Activated CD4-positive, alpha-beta T cell treated with anti-CD3 and anti-CD28 coated beads, Interleukin-2, amount 10 ng/mL, durations not matched to agents 7 days and 5 days (primary cell): ENCODE results near the gene PLA2G4D. TPM values are rescaled to one million over a fixed set of nuclear protein-coding genes. Genes with fewer than 3 reads are reported as not detected.

Experiments used
- CTCF ChIA-PET: fragments of 350-600 bp; sonication (Branson Sonifier 250); formaldehyde crosslinking; loops from one replicate; lab custom pipeline; 2021; ENCODE audit warnings: antibody characterized with exemption; lab: Charles Lee
- POLR2A ChIA-PET: fragments of 350-600 bp; sonication (Branson Sonifier 250); formaldehyde crosslinking; loops from one replicate; lab custom pipeline; 2021; ENCODE audit warnings: antibody characterized with exemption; lab: Charles Lee
- DNase-seq: peaks from one replicate; pipeline ENCODE4 v3.0.0-alpha.2; 2020
- H3K27ac Mint-ChIP-seq: one replicate; pipeline ENCODE4 v1.8.0; 2021; ENCODE audit warnings: mild to moderate bottlenecking, moderate library complexity, mixed read lengths
- H3K27me3 Mint-ChIP-seq: one replicate; pipeline ENCODE4 v1.8.0; 2021; ENCODE audit warnings: mixed read lengths
- H3K36me3 Mint-ChIP-seq: one replicate; pipeline ENCODE4 v1.8.0; 2021; ENCODE audit warnings: low read depth, mixed read lengths
- H3K4me1 Mint-ChIP-seq: one replicate; pipeline ENCODE4 v1.8.0; 2021; ENCODE audit warnings: mixed read lengths
- H3K4me3 Mint-ChIP-seq: one replicate; pipeline ENCODE4 v1.8.0; 2021; ENCODE audit warnings: mild to moderate bottlenecking, moderate library complexity, mixed read lengths
- H3K9me3 Mint-ChIP-seq: one replicate; pipeline ENCODE4 v1.8.0; 2021; ENCODE audit warnings: mixed read lengths
- total RNA-seq, 2 experiments: library from RNA; stranded (reverse); gene quantifications; one replicate each; pipeline ENCODE4 v1.2.3, GENCODE V29; 2021

Gene PLA2G4D
- total RNA-seq, 2 experiments from 2014 or later, result not detected

- no peaks in the 10 kb centered on the region for H3K9me3 Mint-ChIP-seq
- peaks cover 8% of the 10 kb centered on the region for H3K4me1 Mint-ChIP-seq
- peak overlapping the region; percentile 75 for H3K27ac Mint-ChIP-seq
- ChIA-PET POLR2A (no interaction called here), CTCF (no interaction called here)
- H3K27me3 Mint-ChIP-seq, result peaks cover 2% of the 10 kb centered on the region
- no peak for DNase-seq
- no peak overlapping the region for H3K4me3 Mint-ChIP-seq
- no peaks in the 10 kb centered on the region for H3K36me3 Mint-ChIP-seq
Measured at GRCh38 chr15:42034628-42035434, 59.5 kb downstream of the PLA2G4D start.

DNA sequence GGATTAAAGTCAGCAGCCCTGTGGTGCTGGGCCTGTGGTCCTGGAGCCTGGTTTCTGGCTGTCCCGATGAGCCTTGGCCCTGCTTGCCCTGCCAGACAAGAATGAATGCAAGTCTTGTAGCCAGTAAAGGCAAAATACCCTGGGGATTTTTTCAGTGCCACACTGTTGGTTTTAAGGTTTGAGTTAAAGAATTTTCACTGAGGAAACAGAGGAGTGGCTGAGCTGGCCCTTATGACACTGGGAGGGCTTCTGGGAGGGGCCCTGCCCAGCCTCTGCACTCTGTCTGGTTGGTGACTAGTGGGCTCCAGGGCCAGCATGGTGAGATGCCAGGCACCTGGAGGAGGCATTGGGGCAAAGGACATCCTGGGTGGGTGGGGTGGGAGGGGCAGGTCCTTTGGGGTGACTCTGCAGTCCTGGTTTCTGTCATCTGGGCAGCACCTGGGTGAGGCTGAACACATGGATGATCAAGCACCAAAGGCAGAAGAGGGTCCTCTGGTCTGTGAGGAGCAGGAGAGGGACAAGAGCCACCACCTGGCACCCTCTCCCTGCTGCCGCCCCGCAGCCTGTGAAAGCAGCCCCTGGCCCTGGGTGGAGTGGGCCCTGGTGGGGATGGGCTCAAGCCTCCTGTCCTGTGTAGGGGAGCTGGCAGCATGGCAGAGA, 61.0 kb downstream of the PLA2G4D start:
- no peaks in the 10 kb centered on the region for H3K36me3 Mint-ChIP-seq
- ChIA-PET POLR2A (no interaction called here), CTCF (no interaction called here)
- no peak for DNase-seq
- H3K4me1 Mint-ChIP-seq, result peaks cover 8% of the 10 kb centered on the region
- H3K27me3 Mint-ChIP-seq, result peaks cover 3% of the 10 kb centered on the region
- no peaks in the 10 kb centered on the region for H3K9me3 Mint-ChIP-seq
- no peak overlapping the region for H3K27ac Mint-ChIP-seq
- no peak overlapping the region for H3K4me3 Mint-ChIP-seq

DNA sequence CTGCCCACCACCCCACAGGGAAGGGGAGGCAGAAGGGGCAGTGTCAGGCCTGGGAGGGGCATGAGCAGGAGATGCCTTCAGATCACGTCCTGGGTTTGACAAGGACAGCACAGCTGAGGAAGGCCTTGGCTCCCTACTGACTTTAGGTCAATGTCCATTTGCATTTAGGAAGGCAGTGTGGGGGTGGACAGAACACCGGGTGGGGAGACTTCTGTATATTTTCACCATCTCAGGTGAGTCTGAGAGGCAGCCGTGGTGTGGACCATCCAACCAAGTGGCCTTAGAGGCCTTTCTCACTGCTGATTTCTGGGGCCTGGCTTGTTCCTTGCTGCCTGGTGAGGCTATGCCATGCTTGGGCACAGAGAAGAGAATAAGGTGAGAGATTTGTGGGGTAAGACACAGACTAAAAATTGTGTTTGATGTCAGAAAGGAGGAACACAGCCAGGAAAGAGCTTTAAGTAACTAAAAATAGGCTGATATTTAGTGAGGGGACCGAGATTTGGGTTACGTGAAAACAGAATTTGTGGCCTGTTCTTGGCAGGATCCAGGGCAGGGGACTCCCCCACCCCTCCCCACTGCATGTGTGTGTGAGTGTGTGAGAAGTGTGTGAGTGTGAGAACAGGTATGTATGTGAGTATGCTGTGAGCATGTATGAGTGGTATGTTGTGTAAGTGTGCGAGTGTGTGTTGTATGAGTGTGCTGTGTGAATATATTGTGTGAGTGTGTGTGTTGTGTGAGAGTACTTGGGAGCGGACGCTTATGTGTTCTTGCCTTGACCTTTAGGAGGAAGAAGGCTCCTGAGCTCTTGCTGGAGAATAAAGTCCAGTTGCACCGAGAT, 61.8 kb downstream of the PLA2G4D start:
- ChIA-PET POLR2A (no interaction called here), CTCF (no interaction called here)
- no peak for DNase-seq
- Mint-ChIP-seq H3K27ac (no peak overlapping the region), H3K4me1 (peaks cover 8% of the 10 kb centered on the region), H3K9me3 (no peaks in the 10 kb centered on the region), H3K36me3 (no peaks in the 10 kb centered on the region), H3K27me3 (peaks cover 7% of the 10 kb centered on the region), H3K4me3 (no peak overlapping the region)

DNA sequence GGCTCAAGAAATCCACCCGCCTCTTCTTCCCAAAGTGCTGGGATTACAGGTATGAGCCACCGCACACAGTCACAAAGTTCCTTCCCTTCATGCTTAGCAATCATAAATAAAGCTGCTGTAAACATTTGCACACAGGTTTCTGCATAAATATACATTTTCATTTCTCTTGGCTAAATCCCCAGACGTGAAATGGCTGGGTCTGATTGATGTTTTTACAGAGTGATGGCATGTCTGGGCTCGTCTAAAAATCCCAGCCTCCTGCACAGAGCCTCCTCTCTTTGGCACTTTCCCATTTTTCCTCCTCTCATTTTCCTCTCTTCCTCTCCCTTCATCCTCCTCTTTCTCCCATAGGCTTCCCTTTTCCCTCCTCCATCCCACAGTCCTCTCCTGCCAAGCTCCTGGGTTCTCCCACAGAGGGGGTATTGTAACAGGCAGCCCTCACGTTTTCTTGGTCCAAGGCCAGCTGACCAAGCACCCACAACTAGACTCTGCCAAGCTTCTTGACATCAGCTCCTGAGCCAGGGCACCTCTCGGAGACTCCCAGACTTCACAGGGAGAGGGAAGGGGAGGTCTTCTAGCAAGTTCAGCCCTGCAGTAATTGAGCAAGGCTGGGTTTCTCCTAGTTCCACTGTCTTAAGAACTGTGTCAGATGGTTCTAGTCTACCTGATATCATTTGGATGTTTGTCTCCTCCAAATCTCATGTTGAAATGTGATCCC, 63.0 kb downstream of the PLA2G4D start:
- no peak overlapping the region for H3K4me3 Mint-ChIP-seq
- no peak for DNase-seq
- H3K27me3 Mint-ChIP-seq, result peaks cover 20% of the 10 kb centered on the region
- peaks cover 8% of the 10 kb centered on the region for H3K4me1 Mint-ChIP-seq
- POLR2A ChIA-PET, result no interaction called here
- H3K27ac Mint-ChIP-seq, result no peak overlapping the region
- H3K9me3 Mint-ChIP-seq, result no peaks in the 10 kb centered on the region
- H3K36me3 Mint-ChIP-seq, result no peaks in the 10 kb centered on the region
- CTCF ChIA-PET, result interaction anchor here (2.5 kb wide), 1 partner anchor 33 kb away, joined by 7 read pairs; no protein-coding TSS in a partner anchor

GRCh38 chr15:42027521-42027920, 66.8 kb downstream of the PLA2G4D start:
- no peaks in the 10 kb centered on the region for H3K9me3 Mint-ChIP-seq
- ChIA-PET CTCF (interaction anchor here (1.1 kb wide), 1 partner anchor 19 kb away, joined by 4 read pairs; no protein-coding TSS in a partner anchor), POLR2A (no interaction called here)
- DNase-seq, result no peak
- no peak overlapping the region for H3K4me3 Mint-ChIP-seq
- H3K36me3 Mint-ChIP-seq, result no peaks in the 10 kb centered on the region
- H3K27me3 Mint-ChIP-seq, result peaks cover 23% of the 10 kb centered on the region
- H3K27ac Mint-ChIP-seq, result no peak overlapping the region
- H3K4me1 Mint-ChIP-seq, result no peaks in the 10 kb centered on the region

DNA sequence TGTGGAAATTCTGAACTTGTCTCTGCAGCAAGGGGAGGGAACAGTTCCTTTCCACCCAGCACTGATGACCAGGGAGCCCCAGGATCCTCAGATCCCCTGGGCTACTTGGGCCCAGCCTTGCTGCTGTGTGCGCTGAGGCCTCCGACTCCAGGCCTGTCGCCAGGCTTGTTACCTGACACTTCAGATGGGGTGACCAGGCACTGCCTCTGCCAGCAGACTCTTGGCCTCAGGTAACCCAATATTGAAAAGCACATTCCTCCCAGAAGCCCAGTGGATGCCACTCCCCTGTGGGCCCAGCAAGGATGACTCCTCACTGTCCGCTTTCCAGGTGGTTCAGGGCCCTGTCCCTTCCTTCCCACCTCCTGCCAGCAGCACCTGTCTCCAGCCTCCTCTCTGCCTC, 70.1 kb downstream of the PLA2G4D start:
- ChIA-PET POLR2A (no interaction called here), CTCF (no interaction called here)
- Mint-ChIP-seq H3K4me3 (no peak overlapping the region), H3K36me3 (no peaks in the 10 kb centered on the region), H3K27me3 (peaks cover 22% of the 10 kb centered on the region), H3K9me3 (no peaks in the 10 kb centered on the region), H3K27ac (no peak overlapping the region), H3K4me1 (no peaks in the 10 kb centered on the region)
- no peak for DNase-seq

- ChIA-PET POLR2A (no interaction called here), CTCF (interaction anchor here (1.5 kb wide), 1 partner anchor 32 kb away, joined by 7 read pairs; no protein-coding TSS in a partner anchor)
- no peak overlapping the region for H3K4me3 Mint-ChIP-seq
- no peaks in the 10 kb centered on the region for H3K4me1 Mint-ChIP-seq
- H3K36me3 Mint-ChIP-seq, result no peaks in the 10 kb centered on the region
- H3K27ac Mint-ChIP-seq, result no peak overlapping the region
- no peaks in the 10 kb centered on the region for H3K9me3 Mint-ChIP-seq
- no peak for DNase-seq
- peaks cover 8% of the 10 kb centered on the region for H3K27me3 Mint-ChIP-seq
Measured at GRCh38 chr15:42021593-42021992, 72.8 kb downstream of the PLA2G4D start.

GRCh38 chr15:42020713-42021273, 73.6 kb downstream of the PLA2G4D start, which contains the start of gene PLA2G4E:
TSS of gene PLA2G4E (minus strand) at chr15:42021042. CDS start at chr15:42021030, 12 bp downstream.
- no peak for DNase-seq
- Mint-ChIP-seq H3K4me3 (no peak within 1 kb of the TSS), H3K4me1 (no peaks in the 10 kb centered on the region), H3K36me3 (no peaks in the 10 kb centered on the region), H3K27ac (no peak within 1 kb of the TSS), H3K27me3 (peaks cover 2% of the 10 kb centered on the region), H3K9me3 (no peaks in the 10 kb centered on the region)
- POLR2A ChIA-PET, result no interaction called here
- CTCF ChIA-PET, result interaction anchor here (1.5 kb wide), 1 partner anchor 31 kb away, joined by 7 read pairs; no protein-coding TSS in a partner anchor

DNA sequence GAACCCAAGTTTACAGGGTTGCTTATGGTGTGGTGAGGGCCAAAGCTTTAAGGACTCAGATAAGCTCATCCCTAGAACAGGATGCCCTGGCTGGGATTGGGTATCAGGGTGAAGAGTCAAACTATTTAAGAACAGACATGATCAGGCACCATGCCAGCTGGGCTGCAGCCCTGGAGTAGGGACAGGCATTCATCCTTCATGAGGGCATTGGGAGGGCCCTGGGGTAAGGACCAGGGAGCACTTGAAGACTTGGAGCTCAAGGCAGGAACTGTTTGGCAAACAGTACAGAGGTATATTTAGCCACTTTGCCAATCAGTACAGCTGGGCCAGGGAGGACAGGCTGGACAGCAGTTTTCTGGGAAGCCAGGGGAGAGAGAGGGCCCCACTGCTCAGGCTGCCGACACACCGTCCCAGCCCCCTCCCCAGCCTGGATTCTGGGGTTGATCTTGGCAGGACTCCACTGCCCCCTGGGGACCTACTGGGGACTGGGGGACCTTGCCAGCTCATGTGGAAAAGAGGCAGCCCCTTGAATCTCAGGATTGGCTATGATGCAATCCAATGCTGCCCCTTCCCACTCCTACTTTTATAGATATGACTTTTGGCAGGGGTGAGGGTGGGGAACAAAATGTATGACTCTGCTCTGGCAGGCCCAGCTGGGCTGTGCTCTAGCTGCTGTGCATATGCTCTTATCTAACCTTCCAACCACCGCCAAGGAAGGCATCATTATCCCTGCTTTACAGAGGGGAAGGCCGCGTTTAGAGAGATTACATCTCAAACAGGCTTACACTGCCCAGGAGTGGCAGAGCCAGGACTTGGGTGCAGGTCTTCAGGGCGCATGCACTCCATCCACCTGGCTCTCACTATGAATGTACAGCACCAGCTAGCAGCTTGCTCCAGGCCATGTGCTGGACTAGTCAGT, 75.8 kb downstream of the PLA2G4D start:
- no peak for DNase-seq
- CTCF ChIA-PET, result interaction anchor here (1.0 to 1.6 kb wide), 6 partner anchors 12 to 66 kb away, joined by 3 to 5 read pairs (median 4); no protein-coding TSS in a partner anchor
- POLR2A ChIA-PET, result no interaction called here
- Mint-ChIP-seq H3K4me3 (no peak overlapping the region), H3K4me1 (no peaks in the 10 kb centered on the region), H3K27me3 (peaks cover 2% of the 10 kb centered on the region), H3K27ac (no peak overlapping the region), H3K36me3 (no peaks in the 10 kb centered on the region), H3K9me3 (no peaks in the 10 kb centered on the region)
